Measurements from ENCODE around the gene ADAMTSL4.

GRCh38 chr1:150544204-150544603, 5.0 kb upstream of the ADAMTSL4 start:
- no peak for TF ChIP-seq CTCF (IDR thresholded peaks at IDR 0.05)
- TF ChIP-seq EP300 (IDR thresholded peaks at IDR 0.05) = no peak
- TF ChIP-seq POLR2A (IDR thresholded peaks at IDR 0.05) = no peak

All from tibial nerve (tissue), 4 donors.